ENCODE data around the gene NDUFB10.
"Not testable (repeated sequence)": the region's sequence is repeated elsewhere in the genome, so short reads cannot be mapped to it uniquely, and the experiment has no call there.

The NDUFB10 gene

DNA sequence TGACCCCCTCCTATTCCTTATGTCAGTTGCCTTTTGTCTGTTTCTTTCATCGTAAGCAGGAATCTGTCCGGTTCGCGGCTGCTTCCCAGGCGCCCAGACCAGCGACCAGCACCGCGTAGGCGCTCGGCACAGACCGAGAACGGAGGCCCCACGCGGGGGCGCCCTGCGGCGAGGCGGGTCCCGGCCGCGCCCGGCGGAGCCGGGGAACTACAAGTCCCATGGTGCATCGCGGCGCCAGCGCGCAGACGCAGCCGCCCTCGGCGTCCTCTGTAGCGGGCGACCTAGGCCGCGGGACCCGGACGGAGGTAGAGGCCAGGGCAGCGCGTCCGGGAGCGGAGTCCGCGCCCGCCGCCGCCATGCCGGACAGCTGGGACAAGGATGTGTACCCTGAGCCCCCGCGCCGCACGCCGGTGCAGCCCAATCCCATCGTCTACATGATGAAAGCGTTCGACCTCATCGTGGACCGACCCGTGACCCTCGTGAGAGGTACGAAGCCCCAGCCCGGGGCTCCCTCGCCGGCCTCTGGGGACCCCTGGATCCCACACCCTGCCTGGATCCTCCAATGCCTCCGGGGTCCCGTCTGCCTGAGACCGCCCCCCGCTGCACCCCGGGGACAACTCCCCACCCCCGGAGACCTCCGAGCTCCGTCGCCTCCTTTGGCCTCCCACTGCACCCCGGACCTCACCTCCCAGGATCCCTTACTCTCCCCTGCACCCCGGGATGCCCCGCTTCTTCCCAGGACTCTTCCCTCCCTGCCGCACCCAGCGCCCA, at the start of gene NDUFB10:
TSS of gene NDUFB10 (plus strand) at position 270 of the 771 bp plus-strand sequence. CDS start at position 357, 87 bp downstream.
- peak; percentile 5 for DNase-seq

DNA sequence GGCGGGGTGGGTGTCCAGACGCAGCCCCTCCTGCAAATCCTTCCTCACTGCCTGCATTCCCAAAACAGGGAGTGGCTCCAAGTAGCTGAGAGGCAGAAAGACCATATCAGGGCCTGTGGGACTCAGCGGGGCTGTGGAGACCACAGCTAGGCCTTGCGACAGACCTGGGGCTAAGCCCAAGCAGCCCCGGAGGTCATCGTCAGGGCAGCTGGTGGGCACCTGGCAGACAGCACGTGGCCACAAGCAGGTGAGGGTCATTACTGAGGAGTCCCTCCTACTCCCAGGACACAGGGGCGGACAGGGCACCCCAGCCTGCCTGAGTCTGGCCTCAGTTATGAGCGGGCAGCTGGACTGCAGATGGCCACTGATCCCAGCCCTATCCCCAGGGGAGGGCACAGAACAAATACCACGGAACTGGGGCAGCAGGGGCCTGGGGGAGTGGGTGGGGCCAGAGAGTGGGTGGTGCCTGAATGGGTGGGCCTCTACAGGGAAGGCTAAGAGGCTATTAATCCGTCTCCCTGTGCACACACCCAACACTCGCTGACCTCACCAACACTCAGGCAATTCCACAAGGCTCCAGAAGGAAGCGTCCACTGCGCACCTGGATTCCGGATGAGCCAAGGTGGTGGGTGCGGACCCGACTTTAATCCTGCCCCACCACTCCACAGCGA, 49.6 kb upstream of the NDUFB10 start:
- DNase-seq = no peak

DNA sequence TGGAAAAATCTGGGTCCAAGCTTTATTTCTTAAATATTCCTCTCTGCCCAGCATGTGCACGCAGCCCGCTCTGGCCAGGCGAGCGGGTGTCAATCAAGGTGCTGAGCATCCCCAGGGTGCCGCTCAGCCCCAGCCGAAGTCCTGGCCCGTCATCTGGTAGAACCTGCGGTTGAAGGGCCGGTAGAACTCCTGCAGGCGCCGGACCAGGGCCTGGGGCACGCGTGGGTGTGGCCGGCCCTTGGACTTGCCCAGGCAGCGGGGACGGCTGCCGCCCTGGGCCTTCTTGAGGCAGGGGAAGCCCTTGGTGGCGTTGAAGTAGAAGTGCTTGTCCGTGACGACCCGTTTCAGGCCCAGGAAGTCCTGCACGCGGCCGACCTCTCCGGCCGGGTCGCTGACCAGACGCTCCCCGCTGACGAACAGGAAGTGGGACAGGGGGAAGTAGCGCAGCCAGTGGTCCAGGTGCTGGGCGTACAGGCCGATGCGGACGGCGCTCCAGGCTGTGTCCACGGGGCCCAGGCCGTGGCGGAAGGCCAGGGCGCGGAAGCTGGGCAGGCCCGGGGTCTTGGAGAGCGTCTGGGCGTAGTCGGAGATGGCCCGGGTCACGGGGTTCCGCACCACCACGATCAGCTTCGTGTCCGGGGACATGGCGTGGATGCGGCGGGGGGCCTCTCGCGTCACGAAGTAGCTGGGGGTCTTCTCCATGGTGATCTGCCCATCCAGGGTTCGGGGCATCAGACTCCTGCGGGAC, 47.7 kb upstream of the NDUFB10 start:
- no peak for DNase-seq

DNA sequence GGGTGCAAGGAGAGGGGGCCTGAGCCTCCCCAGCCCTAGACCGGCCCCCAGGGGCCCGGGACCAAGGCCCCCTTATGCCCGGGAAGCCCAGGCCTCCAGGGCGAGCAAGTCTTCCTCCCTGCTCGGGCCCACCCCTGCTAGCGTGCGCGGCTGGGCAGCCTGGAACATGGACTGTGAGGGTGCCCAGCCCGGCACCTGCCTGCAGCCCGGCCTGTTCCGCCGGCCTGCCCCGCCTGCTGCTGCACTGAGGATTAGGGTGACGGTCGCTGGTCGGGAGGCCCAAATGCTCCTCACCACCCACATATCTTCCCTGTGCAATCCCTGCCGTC, 47.2 kb upstream of the NDUFB10 start:
- no peak for DNase-seq

DNA sequence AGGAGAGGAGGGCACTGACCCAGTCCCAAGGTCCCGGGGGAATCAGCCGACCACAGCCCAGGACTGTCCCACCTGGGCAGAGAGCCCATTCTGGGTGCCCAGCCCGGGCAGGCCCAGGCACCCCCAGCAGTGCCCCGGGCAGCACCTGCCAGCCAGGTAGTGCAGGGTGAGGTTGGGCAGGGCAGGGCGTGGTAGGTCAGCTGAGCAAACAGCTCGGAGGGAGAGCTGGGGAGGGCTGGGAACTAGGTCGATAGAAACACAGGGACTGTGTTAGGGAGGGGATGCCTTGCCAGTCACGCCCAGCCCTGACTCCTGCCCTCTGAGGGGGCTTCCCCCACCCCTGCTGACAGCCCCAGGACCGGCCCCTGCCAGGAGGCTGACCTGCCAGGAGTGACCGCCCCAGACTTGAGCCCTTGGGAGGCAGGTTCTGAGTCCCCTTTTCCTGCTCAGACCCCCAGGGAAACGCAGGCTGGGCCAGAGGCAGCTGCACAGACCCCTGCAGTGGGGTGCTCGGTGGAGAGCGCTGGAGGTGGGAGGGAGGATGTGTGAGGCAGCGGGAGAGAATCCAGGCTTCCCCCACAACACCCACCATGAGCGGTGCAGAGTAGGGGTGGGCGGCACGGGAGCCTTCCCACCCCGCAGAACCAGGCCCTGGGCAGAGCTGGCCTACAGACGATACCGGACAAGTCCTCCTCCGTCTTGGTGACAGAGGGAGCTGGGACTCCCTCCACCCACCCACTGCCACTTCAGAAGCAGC, 45.8 kb upstream of the NDUFB10 start:
- DNase-seq = no peak

DNA sequence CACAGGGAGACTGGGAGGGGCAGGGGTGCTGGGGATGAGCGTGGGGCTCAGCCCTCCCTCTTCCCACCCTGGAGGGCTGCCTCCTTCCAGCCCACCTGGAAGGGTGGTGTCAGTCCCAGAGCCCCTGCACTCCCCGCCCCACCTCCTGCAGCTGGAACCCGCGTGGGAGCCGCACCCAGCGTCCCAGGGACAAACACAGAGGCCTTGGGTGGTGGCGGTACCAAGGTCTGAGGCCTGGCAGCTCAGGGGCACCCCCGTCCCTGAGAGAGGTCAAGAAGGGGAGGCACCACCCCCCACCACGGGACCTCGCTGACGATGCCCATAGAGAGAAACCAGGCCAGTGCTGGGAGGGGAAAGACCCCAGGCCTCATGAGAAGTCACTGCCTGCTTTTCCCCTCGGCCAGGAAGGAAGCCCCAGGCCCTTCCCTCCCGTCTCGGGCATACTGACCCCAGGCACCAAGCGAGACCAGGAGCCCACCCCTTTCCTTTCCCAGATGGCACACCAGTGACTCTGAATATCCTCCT, 45.2 kb upstream of the NDUFB10 start:
- no peak for DNase-seq

DNA sequence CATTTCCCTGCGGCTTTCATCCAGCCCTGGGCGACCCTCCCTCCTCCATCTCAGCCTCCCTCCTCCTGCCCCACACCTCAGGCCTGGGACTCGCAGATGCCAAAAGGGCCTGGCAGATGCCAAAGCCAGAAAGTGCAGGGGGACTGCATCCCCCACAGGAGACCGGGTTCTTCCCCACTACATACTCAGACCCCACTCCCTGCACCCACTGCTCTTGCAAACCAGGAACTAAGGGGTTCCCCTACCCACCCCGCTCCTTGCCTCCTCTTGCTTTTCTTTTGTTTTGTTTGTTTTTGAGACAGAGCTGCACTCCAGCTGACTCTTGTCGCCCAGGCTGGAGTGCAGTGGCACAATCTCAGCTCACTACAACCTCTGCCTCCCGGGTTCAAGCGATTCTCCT, 44.4 kb upstream of the NDUFB10 start:
- no peak for DNase-seq

DNA sequence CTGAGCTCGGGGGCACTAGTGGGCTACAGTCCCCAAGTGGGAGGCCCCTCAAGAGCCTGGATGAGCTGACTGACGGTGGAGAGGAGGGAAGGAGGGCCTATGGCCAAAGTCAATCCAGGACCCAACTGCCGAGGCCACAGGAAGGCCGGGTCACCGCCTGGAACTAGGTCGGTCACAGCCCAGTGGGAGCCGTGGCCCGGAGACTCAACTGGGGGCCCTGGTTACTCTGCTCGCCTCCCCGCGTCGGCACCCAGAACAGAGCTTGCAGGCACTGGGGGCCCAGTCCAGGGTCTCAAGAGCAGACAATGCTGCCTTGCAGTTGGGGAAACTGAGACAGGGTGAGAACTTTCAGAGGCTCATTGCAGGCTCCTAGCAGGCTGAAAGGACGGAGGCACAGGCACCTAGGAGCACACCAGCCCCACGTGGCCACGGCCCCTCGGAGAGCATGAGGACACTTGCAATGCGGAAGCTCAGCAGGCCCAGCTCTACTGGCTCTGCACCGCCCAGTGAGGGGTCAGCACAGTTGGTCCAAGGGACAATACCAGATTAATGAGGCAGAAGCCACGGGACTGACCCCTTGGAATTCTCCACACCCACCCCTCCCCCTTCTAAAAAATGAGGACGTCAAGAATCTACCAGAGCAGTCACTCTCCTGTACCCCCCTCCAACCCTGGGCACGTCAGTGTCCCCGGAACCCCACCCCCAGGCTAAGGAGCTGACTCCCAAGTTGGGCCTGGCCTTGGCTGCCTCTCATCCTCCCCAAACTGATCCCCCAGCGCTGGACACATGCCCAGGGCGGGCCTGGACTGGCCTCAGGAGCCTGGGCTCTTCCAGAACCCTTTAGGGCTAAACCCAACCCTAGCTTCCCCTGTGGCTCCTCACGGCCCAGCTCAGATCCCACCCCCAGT, 43.4 kb upstream of the NDUFB10 start:
- no peak for DNase-seq

DNA sequence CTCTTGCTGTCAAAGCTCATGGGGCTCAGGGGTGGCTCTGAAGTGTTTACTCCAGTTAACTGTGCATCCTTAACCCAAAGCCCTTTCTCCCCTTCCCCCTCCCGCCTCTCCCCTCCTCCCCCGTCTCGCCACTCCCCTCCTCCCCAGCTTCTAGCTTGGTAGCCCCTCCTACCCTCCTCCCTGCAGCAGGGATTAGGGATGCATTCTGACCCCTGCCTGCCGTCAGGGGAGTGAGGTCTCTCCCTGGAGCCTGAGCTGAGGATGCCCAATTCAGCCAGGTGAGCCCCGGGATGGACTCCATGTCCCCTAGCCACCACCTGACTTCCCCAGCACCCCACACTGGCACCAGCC, 42.7 kb upstream of the NDUFB10 start:
- no peak for DNase-seq

DNA sequence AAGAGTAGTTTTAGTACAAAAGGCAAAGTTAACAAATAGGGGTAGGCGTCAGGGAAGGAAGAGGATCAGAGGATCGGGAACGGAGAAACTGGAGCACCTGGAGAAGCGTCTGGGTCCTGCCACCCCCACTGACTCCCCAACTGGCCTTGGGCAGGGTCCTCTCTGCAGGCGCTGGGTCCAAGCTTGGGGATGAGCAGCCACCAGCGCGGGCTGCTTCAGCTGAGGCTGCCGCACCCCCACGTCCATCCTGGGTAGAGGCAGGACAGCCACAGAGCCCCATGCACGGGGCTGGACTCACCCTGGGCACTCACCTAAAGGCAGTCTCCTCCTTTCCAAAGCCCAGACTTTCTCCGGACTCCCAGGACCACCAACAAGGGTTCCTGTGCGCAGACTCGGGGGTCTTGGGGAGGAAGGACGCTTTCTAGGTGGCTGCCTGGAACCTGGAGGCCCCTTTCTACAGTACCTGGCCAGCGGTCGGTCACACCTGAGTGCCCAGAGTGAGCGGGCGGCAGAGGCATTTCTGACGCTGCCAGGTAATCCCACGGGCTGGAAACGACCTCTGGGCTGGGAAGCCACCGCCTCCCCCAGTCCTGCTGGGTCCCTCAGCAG, 42.2 kb upstream of the NDUFB10 start:
- no peak for DNase-seq

DNA sequence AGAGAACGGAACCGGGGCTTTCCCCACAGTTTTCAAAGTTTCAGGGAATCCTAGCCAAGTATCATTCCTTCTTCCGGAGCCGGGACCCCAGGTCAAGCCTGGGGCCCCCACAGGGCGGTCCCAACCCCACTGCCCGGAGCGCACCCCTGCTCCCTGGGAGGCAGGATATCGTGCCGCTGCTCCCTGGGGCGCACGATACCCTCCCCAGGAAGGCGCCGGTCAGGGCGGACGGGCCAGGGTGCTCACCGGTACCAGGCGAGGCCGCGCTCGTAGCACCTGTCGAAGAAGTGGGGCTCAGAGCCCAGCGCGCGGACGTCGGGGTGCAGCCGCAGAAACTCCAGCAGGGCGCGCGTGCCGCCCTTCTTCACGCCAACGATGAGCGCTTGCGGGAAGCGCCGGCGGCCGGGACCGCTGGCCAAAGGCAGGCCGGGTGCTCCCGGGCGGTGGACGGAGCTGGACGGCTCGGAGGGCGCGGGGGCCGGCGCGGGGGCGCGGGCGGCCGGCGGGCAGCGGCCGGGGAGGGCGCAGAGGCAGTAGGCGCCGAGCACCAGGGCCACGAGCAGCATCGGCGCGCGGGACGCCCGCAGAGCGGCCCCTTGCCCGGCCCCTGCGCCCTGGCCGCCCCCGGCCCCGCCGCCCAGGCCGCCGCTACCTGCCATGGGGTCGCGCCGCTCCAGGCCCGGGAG, 41.5 kb upstream of the NDUFB10 start:
- DNase-seq = no peak

DNA sequence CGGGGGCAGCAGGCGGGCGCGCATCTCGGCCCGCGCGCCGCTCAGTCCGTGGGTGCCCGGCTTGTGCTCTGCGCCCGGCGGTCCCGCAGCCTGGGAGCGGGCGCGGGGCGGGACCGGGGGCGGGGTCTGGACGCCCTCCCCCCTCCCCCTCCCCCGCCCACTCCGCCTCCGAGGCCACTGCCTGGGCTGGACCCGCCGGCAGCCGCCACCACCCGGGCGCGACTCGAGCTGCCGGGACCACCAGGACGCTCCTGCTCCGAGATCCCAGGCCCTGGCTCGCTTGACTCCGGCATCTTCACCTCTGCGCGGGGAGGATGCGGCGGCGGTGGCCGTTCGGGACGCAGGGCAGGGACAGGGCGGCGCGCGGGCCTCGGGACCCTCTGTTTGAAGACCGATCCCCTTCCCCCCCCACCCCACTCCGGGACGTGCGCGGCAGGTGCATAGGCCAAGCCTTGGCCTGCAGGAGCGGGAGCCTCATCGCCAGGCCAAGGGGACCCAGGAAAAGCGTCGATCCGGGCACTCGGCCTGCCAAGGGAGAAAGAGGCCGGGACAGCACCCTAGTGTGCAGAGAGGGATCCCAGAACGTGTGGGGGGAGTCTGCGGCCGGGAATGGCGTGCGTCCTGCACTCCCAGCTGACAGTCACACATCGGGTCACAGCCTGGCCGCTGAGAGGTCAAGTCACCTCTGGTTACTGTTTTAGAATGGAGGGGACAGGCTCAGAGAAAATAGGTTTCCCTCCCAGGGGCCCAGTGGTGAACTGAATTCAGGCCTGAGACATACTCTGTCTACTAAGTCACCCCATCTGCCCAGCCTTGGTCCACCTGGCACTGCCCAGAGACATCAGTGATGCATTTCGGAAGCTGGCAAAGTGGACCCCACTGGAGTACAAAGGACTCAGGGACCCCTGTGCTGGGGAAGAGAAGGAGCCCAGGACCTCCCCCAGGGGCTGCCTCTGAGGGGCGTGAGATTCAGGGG, 40.7 kb upstream of the NDUFB10 start, which contains the start of gene HS3ST6:
TSS of gene HS3ST6 (minus strand) at position 65 of the 976 bp plus-strand sequence. CDS start 92 bp downstream, outside the sequence.
- DNase-seq = no peak

DNA sequence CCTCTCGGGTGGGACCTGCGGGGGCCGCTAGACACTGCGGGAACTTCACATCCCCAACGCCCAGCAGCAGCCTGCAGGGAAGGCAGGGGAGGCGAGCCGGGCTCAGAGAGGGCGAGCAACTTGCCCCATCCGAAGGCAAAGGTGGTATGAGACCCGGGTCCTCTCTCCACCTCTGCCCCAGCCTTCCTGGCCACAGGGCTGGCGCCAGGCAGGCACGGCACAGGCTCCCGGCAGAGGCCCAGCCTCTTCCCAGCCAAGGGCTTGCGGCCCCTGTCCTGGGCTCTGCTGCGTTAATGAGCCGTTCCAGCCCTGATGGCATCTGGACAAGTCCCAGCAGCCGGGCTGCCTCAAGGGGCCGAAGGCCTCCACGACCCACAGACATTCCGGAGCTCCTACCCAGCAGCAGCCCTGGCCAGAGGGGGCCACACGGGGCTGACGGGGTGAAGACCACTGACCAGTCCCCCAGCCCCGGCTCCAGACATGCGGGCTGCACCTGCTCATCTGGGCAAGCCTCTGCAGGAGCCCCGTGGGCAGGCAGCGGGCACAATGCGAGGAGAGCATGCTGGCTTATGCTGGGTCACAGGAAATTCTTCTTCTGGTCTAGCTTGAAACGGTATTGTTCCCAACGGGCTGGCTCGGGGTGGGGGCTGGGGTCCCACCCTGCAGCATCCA, 39.9 kb upstream of the NDUFB10 start:
- DNase-seq = no peak

DNA sequence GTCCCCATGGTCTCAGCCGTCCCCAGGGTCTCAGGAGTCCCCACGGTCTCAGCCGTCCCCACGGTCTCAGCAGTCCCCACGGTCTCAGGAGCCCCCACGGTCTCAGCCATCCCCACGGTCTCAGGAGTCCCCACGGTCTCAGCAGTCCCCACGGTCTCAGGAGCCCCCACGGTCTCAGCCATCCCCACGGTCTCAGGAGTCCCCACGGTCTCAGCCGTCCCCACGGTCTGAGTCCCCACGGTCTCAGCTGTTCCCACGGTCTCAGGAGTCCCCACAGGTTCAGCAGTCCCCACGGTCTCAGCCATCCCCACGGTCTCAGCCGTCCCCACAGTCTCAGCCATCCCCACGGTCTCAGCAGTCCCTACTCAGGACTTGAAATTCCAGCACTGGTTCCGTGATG, 39.2 kb upstream of the NDUFB10 start:
- DNase-seq = not testable (repeated sequence)

DNA sequence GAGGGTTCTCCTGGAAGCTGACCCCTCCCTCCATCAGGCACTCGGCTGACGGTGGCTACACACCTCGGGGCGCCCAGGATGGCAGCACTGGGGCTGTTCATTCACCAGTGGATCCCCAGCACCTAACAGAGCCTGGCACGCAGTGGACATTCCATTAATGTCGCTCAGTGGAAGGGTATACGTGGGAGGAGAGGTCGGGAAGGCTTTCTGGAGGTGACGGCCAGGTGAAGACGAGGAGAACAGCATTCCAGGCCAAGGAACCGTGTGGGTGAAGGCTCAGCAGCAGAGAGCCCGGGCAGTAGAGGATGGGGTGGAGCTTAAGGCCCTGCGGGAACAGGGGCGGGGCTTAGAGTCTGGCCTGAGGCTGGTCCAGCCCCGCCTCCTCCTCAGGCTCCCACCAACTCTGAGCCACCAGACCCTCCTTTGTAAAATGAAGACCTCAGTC, 38.6 kb upstream of the NDUFB10 start:
- DNase-seq = no peak

DNA sequence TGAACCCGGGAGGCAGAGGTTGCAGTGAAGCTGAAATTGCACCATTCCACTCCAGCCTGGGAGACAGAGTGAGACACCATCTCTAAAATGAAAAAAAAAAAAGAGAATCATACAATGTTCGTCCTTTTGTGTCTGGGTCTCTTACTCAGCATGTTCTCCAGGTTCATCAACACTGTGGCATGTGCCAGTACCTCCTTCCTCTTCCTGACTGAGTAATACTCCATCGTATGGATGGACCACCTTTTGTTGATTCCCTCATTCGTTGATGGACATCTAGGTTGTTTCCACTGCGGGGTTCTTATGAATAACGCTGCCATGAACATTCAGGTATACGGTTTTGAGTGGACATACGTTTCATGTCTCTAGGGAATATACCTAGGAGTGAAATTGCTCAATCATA, 37.0 kb upstream of the NDUFB10 start:
- DNase-seq = no peak

DNA sequence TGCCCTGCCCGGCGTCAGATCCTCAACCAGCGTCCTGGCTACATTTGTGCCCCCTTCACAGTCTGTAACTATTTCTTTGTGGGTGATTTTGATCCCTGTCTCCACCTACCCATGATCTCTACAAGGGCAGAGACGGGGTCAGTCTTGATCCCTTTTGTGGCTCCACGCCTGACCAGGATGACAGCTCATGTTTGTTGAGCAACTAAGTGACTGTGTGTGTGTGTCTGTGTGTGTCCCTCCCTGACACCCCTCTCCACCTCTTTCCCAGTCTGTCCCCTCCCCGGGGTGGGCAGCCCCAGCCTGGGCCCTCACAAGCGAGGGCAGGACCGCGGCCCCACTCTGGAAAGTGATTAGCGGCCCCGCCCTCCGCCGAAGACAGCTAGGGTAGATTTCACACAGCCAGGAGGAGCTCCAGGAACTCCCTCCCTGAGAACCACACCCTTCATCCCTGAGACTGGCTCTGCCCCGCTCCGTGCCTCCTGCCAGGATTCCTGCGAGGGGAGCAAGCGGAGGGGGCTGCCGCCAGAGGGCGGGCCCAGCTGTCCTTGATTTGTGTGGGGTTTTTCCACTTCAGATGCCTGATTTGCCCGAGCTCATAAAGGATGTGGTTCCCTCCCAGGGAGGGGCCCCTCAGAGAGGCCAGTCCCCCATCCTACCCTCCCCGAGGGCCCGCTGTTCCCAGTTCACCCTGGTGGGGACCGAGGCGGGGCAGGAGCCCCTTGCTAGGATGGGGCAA, 35.9 kb upstream of the NDUFB10 start:
- no peak for DNase-seq

DNA sequence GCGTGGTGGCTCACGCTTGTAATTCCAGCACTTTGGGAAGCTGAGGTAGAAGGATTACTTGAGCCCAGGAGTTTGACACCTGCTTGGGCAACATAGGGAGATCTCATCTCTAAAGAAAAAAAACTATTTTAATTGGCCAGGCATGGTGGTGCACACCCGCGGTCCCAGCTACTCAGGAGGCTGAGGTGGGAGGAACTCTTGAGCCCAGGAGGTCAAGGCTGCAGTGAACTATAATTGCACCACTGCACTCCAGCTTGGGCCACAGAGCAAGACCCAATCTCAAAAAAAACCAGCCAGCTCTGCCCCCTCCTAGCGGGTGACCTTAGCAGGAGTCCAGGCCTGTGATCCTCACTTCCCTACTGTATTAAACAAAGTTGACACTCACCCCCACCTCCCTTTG, 35.2 kb upstream of the NDUFB10 start:
- no peak for DNase-seq
